Hypothalamus (tissue), 51 donors: Measurements from ENCODE around the gene CALD1.
A peak's percentile ranks its signal among the peaks of the same experiment; 100 is the strongest.

ENCODE experiments used
- DNase-seq, 51 donors: peaks; one replicate each; lab custom pipeline; 2025; lab: John Stamatoyannopoulos, UW

Gene CALD1

GRCh38 chr7:134778941-134779740, at the start of gene CALD1:
TSS of gene CALD1 (plus strand) at chr7:134779634. CDS start at chr7:134867734, 88,100 bp downstream.
- DNase-seq: peak in 28 of 51 donors; percentile 2 to 52 (median 11)

GRCh38 chr7:134729895-134730294, 49.5 kb upstream of the CALD1 start:
- DNase-seq: no peak

- DNase-seq: no peak
Measured at GRCh38 chr7:134730411-134730829, 49.0 kb upstream of the CALD1 start.

- DNase-seq: no peak
Measured at GRCh38 chr7:134731616-134732015, 47.8 kb upstream of the CALD1 start.

GRCh38 chr7:134732728-134733127, 46.7 kb upstream of the CALD1 start:
- DNase-seq: no peak

GRCh38 chr7:134736381-134736780, 43.1 kb upstream of the CALD1 start:
- DNase-seq: no peak

GRCh38 chr7:134737566-134738345, 41.7 kb upstream of the CALD1 start:
- DNase-seq: no peak

- no peak for DNase-seq
Measured at GRCh38 chr7:134739362-134739761, 40.1 kb upstream of the CALD1 start.

- no peak for DNase-seq
Measured at GRCh38 chr7:134740376-134740775, 39.1 kb upstream of the CALD1 start.

GRCh38 chr7:134741907-134742635, 37.4 kb upstream of the CALD1 start:
- DNase-seq: no peak

- DNase-seq: no peak
Measured at GRCh38 chr7:134742688-134743350, 36.6 kb upstream of the CALD1 start.

GRCh38 chr7:134744569-134744968, 34.9 kb upstream of the CALD1 start:
- DNase-seq: no peak

- no peak for DNase-seq
Measured at GRCh38 chr7:134747326-134747725, 32.1 kb upstream of the CALD1 start.

GRCh38 chr7:134750083-134751062, 29.1 kb upstream of the CALD1 start:
- DNase-seq: peak in 33 of 51 donors; percentile 1 to 62 (median 21)

GRCh38 chr7:134752006-134752760, 27.3 kb upstream of the CALD1 start:
- no peak for DNase-seq

- peak in 8 of 51 donors; percentile 1 to 27 (median 3) for DNase-seq
Measured at GRCh38 chr7:134755422-134756022, 23.9 kb upstream of the CALD1 start.

- no peak for DNase-seq
Measured at GRCh38 chr7:134757938-134758337, 21.5 kb upstream of the CALD1 start.

GRCh38 chr7:134758981-134759380, 20.5 kb upstream of the CALD1 start:
- DNase-seq: no peak
